HEK293 (cell line): ENCODE data around the gene POLDIP2.

Experiments
- CTCF ChIA-PET: fragments of 350-600 bp; formaldehyde crosslinking; extraction: SDS; loops from one replicate; lab custom pipeline; 2021; ENCODE audit warnings: antibody characterized with exemption; lab: Yijun Ruan, JAX
- POLR2A ChIA-PET: fragments of 300-600 bp; formaldehyde crosslinking; extraction: SDS; loops from one replicate; lab custom pipeline; 2020; ENCODE audit warnings: antibody characterized with exemption, inconsistent platforms; lab: Yijun Ruan, JAX
- H3K27ac ChIP-seq: fragments of 200-500 bp; sonication (Bioruptor generic); 2 replicates; pipeline ENCODE4 v1.5.1; 2014; ENCODE audit warnings: low read depth, low read length, control low read depth, inconsistent platforms; ENCODE audit errors: extremely low read depth
- H3K36me3 ChIP-seq, 2 experiments: fragments of 200-500 bp in 1 of 2; sonication (Bioruptor generic) in 1 of 2; 1 replicate in 1 of 2; 2 replicates in 1 of 2; pipeline ENCODE4 v1.5.1; 2014 to 2017; ENCODE audit warnings: inconsistent platforms in 2 of 2, low read length in 2 of 2; ENCODE audit not compliant: control insufficient read depth in 2 of 2, insufficient read depth in 1 of 2
- H3K4me1 ChIP-seq: fragments of 200-500 bp; sonication (Bioruptor generic); 2 replicates; pipeline ENCODE4 v1.5.1; 2014; ENCODE audit warnings: mild to moderate bottlenecking, low read length, inconsistent platforms; ENCODE audit not compliant: control insufficient read depth, insufficient read depth
- H3K4me3 ChIP-seq: 2 replicates; pipeline ENCODE4 v1.5.1; 2011; ENCODE audit warnings: low read depth, mild to moderate bottlenecking, control low read depth, low read length, moderate library complexity
- H3K9me3 ChIP-seq: fragments of 200-500 bp; sonication (Bioruptor generic); 2 replicates; pipeline ENCODE4 v1.5.1; 2014; ENCODE audit warnings: low read depth, low read length, inconsistent platforms; ENCODE audit not compliant: control insufficient read depth, insufficient read depth
- ATF2 ChIP-seq: fragments of 450-650 bp; formaldehyde crosslinking; IDR thresholded peaks from 2 replicates; pipeline ENCODE4 v1.5.1; 2016; ENCODE audit warnings: missing biosample characterization, missing genetic modification characterization, low read depth
- FEZF1 ChIP-seq: fragments of 450-650 bp; formaldehyde crosslinking; IDR thresholded peaks from 2 replicates; pipeline ENCODE4 v1.5.1; 2016; ENCODE audit warnings: missing biosample characterization, missing genetic modification characterization
- OVOL3 ChIP-seq: fragments of 450-650 bp; formaldehyde crosslinking; IDR thresholded peaks from 2 replicates; pipeline ENCODE4 v1.5.1; 2016; ENCODE audit warnings: missing biosample characterization, missing genetic modification characterization
- PRDM4 ChIP-seq: fragments of 450-650 bp; formaldehyde crosslinking; IDR thresholded peaks from 2 replicates; pipeline ENCODE4 v1.5.1; 2017; ENCODE audit warnings: missing biosample characterization, missing genetic modification characterization
- ZBTB11 ChIP-seq: fragments of 450-650 bp; formaldehyde crosslinking; conservative IDR thresholded peaks from 2 replicates; pipeline ENCODE4 v1.5.1; 2016; ENCODE audit warnings: low read depth, missing biosample characterization, missing genetic modification characterization
- ZFHX2 ChIP-seq: fragments of 450-650 bp; formaldehyde crosslinking; conservative IDR thresholded peaks from 2 replicates; pipeline ENCODE4 v1.5.1; 2016; ENCODE audit warnings: missing biosample characterization, missing genetic modification characterization
- ZNF121 ChIP-seq: fragments of 450-650 bp; formaldehyde crosslinking; IDR thresholded peaks from 2 replicates; pipeline ENCODE4 v1.5.1; 2016; ENCODE audit warnings: missing biosample characterization, missing genetic modification characterization
- ZNF335 ChIP-seq: fragments of 450-650 bp; formaldehyde crosslinking; conservative IDR thresholded peaks from 2 replicates; pipeline ENCODE4 v1.5.1; 2016; ENCODE audit warnings: missing biosample characterization, missing genetic modification characterization
- ZNF561 ChIP-seq: fragments of 450-650 bp; IDR thresholded peaks from 2 replicates; pipeline ENCODE4 v1.5.1; 2018; ENCODE audit warnings: missing biosample characterization, missing genetic modification characterization, borderline replicate concordance
- ZNF596 ChIP-seq: fragments of 450-650 bp; IDR thresholded peaks from 2 replicates; pipeline ENCODE4 v1.5.0; 2018; ENCODE audit warnings: missing biosample characterization, mild to moderate bottlenecking, missing genetic modification characterization, moderate library complexity
- ZNF623 ChIP-seq: fragments of 450-650 bp; formaldehyde crosslinking; IDR thresholded peaks from 2 replicates; pipeline ENCODE4 v1.5.1; 2016; ENCODE audit warnings: missing biosample characterization, missing genetic modification characterization
- TF ChIP-seq, protein P1 (sequence below): fragments of 450-650 bp; formaldehyde crosslinking; IDR thresholded peaks from 2 replicates; pipeline ENCODE4 v1.5.1; 2017; ENCODE audit warnings: missing biosample characterization, missing genetic modification characterization
- TF ChIP-seq, protein P2 (sequence below): fragments of 450-650 bp; formaldehyde crosslinking; IDR thresholded peaks from 2 replicates; pipeline ENCODE4 v1.5.1; 2016; ENCODE audit warnings: missing biosample characterization, missing genetic modification characterization
- TF ChIP-seq, protein P3 (sequence below): fragments of 450-650 bp; IDR thresholded peaks from 2 replicates; pipeline ENCODE4 v1.5.1; 2018; ENCODE audit warnings: missing biosample characterization, mild to moderate bottlenecking, missing genetic modification characterization
- TF ChIP-seq, protein P4 (sequence below): fragments of 450-650 bp; formaldehyde crosslinking; IDR thresholded peaks from 2 replicates; pipeline ENCODE4 v1.5.1; 2017; ENCODE audit warnings: missing biosample characterization, missing genetic modification characterization

Gene POLDIP2

GRCh38 chr17:28372945-28373274 is 15.6 kb upstream of the POLDIP2 start (continued):
- no peak for TF ChIP-seq ZBTB11 (tag by site-specific recombination)
- TF ChIP-seq, protein P1, sequence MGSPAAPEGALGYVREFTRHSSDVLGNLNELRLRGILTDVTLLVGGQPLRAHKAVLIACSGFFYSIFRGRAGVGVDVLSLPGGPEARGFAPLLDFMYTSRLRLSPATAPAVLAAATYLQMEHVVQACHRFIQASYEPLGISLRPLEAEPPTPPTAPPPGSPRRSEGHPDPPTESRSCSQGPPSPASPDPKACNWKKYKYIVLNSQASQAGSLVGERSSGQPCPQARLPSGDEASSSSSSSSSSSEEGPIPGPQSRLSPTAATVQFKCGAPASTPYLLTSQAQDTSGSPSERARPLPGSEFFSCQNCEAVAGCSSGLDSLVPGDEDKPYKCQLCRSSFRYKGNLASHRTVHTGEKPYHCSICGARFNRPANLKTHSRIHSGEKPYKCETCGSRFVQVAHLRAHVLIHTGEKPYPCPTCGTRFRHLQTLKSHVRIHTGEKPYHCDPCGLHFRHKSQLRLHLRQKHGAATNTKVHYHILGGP (tag by site-specific recombination) = no peak
- TF ChIP-seq, all 188 proteins: peak for 3

GRCh38 chr17:28372203-28372944 is 15.0 kb upstream of the POLDIP2 start:
- H3K27ac ChIP-seq = peak overlapping the region; percentile 87
- peak overlapping the region; percentile 50 for H3K4me3 ChIP-seq
- H3K9me3 ChIP-seq = no peaks in the 10 kb centered on the region
- CTCF ChIA-PET = interaction anchor here (1.5 kb wide), 1 partner anchor 45 kb away, joined by 11 read pairs; no protein-coding TSS in a partner anchor
- peaks cover 13% of the 10 kb centered on the region for H3K4me1 ChIP-seq
- H3K36me3 ChIP-seq = no peaks in the 10 kb centered on the region; a peak in 1 of 3 replicates
- POLR2A ChIA-PET = interaction anchor here (1.5 to 7.1 kb wide), 3 partner anchors 8 to 33 kb away, joined by 6 to 66 read pairs (median 9); partner anchors contain the start of genes POLDIP2 and SLC46A1
- TF ChIP-seq ATF2 (tag by site-specific recombination) = no peak
- TF ChIP-seq ZFHX2 (tag by site-specific recombination) = no peak
- TF ChIP-seq, protein P2, sequence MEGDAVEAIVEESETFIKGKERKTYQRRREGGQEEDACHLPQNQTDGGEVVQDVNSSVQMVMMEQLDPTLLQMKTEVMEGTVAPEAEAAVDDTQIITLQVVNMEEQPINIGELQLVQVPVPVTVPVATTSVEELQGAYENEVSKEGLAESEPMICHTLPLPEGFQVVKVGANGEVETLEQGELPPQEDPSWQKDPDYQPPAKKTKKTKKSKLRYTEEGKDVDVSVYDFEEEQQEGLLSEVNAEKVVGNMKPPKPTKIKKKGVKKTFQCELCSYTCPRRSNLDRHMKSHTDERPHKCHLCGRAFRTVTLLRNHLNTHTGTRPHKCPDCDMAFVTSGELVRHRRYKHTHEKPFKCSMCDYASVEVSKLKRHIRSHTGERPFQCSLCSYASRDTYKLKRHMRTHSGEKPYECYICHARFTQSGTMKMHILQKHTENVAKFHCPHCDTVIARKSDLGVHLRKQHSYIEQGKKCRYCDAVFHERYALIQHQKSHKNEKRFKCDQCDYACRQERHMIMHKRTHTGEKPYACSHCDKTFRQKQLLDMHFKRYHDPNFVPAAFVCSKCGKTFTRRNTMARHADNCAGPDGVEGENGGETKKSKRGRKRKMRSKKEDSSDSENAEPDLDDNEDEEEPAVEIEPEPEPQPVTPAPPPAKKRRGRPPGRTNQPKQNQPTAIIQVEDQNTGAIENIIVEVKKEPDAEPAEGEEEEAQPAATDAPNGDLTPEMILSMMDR (tag by site-specific recombination) = peak; percentile 52
- TF ChIP-seq ZNF335 (tag by site-specific recombination) = no peak; the same call in 1 of the 2 replicates
- TF ChIP-seq, protein P3, sequence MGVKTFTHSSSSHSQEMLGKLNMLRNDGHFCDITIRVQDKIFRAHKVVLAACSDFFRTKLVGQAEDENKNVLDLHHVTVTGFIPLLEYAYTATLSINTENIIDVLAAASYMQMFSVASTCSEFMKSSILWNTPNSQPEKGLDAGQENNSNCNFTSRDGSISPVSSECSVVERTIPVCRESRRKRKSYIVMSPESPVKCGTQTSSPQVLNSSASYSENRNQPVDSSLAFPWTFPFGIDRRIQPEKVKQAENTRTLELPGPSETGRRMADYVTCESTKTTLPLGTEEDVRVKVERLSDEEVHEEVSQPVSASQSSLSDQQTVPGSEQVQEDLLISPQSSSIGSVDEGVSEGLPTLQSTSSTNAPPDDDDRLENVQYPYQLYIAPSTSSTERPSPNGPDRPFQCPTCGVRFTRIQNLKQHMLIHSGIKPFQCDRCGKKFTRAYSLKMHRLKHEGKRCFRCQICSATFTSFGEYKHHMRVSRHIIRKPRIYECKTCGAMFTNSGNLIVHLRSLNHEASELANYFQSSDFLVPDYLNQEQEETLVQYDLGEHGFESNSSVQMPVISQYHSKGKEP (tag by site-specific recombination) = 0 out of 2 replicates have a peak, but pooled peaks have one; percentile 20
- TF ChIP-seq ZNF121 (tag by site-specific recombination) = no peak
- no peak for TF ChIP-seq ZNF596
- TF ChIP-seq OVOL3 (tag by site-specific recombination) = no peak
- no peak for TF ChIP-seq ZNF623 (tag by site-specific recombination)
- TF ChIP-seq, protein P4, sequence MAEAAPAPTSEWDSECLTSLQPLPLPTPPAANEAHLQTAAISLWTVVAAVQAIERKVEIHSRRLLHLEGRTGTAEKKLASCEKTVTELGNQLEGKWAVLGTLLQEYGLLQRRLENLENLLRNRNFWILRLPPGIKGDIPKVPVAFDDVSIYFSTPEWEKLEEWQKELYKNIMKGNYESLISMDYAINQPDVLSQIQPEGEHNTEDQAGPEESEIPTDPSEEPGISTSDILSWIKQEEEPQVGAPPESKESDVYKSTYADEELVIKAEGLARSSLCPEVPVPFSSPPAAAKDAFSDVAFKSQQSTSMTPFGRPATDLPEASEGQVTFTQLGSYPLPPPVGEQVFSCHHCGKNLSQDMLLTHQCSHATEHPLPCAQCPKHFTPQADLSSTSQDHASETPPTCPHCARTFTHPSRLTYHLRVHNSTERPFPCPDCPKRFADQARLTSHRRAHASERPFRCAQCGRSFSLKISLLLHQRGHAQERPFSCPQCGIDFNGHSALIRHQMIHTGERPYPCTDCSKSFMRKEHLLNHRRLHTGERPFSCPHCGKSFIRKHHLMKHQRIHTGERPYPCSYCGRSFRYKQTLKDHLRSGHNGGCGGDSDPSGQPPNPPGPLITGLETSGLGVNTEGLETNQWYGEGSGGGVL = no peak
- TF ChIP-seq FEZF1 (tag by site-specific recombination) = no peak
- peak; percentile 49; the same call in 1 of the 2 replicates for TF ChIP-seq ZNF561 (tag by site-specific recombination)
- TF ChIP-seq PRDM4 (tag by site-specific recombination) = no peak
